PFSK-1 (cell line): ENCODE data around the gene CLIP4.

Experiments used
- POLR2AphosphoS5 ChIP-seq: IDR thresholded peaks from 2 replicates; pipeline ENCODE4 v1.6.1; 2012; ENCODE audit warnings: low read depth, mild to moderate bottlenecking, control low read depth, low read length, moderate library complexity
- SIN3A ChIP-seq: IDR thresholded peaks from 2 replicates; pipeline ENCODE4 v1.6.1; 2012; ENCODE audit warnings: mild to moderate bottlenecking, low read length, moderate library complexity, borderline replicate concordance; ENCODE audit not compliant: insufficient read depth

DNA sequence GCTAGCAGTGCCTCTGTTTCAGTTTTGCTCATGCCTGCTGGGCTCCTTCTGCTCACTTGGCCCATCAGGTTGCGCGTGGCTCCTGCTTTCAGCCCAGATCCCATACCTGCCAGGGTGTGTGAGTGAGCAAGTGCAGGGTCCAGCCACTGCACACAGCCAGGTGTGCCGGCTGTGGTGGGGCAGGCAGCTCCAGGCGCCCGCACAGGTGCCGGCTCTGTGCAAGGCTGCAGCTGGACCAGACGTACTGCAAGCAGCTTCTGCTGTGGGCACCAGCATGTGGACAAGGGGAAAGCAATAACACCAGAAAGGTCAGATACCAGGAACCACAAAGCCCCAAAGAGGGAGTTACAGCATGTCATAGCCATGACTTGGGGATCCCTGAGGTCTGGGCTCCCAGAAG, 35.3 kb upstream of the CLIP4 start:
- TF ChIP-seq SIN3A (no peak), POLR2AphosphoS5 (no peak)
